HG03095 (cell line): ENCODE results near the gene SEZ6L.

Source experiments
- ATAC-seq: cut with Tn5 transposase; IDR thresholded peaks from one replicate; pipeline ENCODE4 v1.9.1; 2021; ENCODE audit warnings: moderate library complexity; ENCODE audit not compliant: unreplicated experiment

The SEZ6L gene

DNA sequence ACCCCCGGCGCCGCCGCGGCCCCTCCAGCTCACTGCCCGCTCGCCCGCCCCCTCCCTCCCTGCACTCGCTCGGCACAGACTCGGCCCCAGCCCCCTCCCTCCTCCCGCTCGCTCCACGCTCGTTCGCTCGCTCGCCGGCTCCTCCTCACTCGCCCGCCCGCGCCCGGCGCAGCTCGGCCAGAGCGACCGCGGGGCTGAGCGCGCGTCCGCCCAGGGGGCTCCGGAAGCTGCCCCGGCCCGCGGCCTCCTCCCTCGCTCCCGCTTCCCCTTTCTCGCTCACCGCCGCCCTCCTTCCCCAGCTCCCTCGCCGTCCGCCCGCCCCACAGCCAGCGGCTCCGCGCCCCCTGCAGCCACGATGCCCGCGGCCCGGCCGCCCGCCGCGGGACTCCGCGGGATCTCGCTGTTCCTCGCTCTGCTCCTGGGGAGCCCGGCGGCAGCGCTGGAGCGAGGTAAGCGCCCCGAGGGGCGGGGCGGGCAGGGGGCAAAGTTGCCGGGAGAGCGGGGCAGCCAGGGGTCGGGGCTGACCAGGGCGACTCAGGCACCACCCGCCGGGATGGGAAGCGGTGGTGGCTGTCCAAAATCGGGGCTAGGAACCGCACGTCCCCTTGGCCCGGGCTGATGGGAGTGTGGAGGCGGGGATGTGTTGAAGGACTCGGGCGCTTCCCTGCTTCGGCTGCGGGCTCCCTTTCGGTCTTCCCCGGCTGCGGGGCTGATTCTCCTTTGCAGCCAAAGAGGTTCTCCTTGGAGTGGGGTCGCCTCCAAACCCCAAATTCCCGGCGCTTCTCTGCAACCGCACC lies at the start of gene SEZ6L:
SEZ6L (plus strand) TSS at position 148 of the 797 bp plus-strand sequence; CDS start at position 356, 208 bp downstream.
- no peak for ATAC-seq

DNA sequence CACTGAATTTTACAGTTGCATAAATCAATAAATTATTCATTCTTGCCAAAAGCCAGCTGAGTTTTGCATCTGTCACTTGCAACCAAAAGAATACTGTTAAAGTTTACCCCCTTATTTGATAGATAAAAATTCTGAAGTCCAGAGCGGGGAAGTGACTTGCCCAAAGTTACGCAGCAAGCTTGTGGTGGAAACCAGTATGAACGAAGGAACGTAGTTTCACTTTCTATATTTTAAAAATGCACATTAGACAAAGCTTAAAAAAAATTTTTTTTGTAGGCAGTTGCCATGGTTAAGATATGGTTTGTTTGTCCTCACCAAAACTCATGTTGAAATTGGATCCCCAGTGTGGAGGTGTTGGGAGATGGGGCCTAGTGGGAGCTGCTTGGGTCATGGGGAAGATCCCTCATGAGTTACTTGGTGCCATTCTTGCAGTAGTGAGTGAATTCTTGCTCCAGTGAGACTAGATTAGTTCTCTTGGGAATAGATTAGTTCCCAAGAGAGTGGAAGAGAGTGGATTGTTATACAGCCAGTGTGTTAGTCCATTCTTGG lies 46.3 kb upstream of the SEZ6L start:
- ATAC-seq: no peak

DNA sequence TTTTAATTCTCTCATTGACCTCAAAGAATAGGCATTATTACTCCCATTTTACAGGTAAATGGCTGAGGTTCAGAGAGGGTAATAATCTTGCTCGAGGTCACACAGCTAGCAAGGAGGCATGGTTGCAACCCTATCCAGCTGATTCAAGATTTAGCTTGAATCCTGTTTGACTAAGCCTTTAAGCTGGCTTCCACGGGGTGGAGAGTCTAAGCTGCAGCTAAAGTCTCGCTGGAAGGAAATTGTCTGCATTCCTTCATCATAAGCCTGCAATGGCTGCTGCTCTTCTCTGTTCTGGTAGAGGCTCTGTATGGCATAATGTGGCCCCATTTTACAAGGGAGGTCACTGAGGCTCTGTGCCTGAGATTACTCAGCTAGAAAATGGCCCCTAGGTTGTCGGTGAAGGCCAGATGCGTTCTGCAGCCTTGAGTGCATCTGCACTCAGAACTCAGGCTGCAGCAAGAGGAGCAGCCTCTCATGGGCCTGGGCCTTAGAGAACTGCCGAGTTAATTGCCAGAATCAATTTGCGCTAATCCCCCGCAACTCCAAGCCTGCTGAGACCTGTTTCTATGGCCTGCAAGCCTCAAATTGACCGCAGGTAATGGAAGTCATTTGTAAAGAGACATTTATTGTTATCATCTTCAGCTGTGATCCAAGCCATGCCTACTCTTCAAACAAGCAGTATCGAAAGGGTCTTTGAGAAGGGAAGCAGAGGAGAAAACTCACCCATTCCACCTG lies 44.1 kb upstream of the SEZ6L start:
- no peak for ATAC-seq

DNA sequence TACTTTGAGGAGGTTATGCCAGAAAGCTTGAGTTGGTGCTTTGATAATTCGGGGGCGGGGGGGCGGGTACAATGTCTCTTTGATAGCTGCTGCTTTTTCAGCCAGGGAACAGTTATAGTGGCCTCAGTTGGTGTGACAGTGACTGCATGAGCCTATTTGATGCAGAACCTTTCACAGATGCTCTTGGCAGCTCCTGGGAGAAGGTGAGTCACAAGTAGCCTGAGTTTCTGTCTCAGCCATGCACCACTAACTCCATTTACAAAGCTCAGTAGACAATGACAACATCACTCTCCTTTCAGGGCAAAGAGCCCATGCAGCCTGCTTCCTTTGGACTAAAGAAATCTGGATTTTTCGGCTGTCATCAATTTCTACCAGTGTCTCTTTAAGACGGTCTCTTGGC lies 42.1 kb upstream of the SEZ6L start:
- no peak for ATAC-seq

DNA sequence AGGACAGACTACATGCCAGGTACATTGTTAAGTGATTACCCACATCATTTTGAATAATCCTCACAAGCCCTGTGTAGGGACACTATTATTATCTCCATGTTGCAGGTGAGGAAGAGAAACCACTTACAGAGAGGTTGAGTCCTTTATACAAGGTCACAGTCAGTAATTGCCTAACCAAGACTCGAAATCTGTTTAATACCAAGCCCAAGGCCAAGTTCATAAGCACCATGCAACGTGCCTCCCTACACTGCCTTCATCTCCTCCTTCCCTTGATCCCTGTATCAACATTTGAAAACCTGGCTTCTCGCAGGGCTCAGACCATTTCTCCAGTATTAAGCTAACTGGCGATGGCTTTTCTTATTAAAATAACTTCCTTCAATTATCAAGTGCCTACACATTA lies 41.7 kb upstream of the SEZ6L start:
- ATAC-seq: no peak

DNA sequence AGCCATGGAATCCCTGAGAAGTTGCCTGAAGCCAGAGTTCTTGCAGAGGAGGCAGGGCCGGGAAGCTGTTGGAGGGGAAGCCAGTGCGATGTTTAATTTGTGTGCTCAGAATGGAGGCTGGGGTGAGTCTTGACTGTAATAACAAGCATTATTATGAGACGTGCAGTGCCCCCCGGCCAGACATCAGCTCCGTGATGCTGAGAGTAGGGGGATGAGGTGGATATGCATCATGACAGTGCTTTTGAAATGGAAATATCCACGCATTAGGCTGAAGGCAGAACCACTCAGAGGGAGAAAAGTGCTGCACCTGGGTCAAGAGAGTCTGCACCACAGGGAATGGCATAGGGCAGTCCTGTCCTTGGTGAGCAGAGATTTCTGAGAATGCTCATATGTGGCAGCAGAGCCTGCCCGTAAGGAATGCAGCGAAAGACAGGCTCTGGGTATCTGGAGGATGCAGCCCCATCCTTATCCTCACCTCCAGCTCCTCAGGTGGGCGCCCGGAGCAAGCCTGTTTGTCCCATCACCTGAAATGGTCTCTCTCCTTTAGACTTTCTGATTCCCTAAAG lies 37.6 kb upstream of the SEZ6L start:
- ATAC-seq: no peak

DNA sequence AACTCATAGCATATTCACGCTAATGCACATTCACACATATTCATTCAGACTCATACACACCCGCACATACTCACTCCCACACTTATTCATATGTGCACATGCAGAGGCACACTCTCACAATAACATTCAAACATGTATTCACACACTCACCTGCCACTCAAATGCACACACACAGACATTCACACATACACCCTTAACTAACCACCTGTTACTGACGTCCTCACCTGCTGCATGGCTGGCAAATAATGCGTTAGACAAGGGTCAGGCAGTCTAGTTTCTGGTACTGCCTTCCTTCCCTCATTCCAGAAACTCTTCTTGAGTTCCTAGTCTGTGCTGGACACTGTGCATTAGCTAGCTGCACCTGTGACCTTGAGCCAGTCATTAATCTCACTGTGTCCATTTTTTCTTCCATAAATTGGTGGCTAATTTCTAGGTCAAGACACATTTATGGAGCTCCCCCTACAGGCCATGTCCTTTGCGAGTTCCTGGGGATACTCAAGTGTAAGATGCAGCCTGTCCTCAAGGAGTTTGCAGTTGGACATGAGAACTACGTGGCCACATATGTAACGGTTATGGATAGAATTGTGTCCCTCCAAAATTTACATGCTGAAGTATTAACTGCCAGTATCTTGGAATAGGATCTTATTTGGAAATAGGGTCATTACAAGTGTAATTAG lies 34.5 kb upstream of the SEZ6L start:
- no peak for ATAC-seq

DNA sequence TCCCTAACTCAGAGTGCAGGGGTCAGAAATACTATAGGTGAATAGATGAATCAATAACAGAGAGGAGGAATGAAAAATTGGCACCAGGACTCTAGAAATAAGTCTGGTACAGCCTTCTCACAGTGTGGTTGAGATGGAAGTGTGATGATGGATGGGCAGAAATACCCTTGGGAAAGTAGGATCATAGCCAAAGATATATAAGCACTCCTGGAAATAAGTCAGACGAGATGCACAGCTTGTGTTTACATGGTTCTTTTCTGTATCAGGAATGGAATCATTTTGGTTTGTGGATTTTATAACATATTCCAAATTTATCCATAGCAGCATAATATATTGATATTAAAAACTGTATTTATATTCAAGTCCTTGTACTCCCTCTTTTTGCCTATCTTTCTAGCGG lies 33.5 kb upstream of the SEZ6L start:
- no peak for ATAC-seq

DNA sequence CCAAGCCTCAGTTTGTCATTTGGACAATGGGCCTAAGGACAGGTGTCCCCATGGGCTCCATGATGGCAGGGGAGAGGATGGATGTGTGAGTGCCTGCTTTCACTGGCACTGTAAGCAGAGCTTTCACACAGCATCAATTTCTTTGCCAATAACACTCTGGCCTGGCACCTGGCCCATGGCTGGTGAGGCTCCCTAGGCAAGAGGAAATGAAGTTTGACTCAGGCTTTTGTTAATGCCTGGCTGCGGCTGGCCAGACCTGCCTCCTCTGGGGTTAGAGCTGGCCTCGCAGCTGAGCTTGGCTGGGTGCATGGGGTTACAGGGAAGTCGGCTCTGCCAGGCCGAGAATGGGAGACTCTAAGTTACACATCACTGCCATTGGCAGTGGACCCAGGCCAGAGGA lies 30.0 kb upstream of the SEZ6L start:
- no peak for ATAC-seq

DNA sequence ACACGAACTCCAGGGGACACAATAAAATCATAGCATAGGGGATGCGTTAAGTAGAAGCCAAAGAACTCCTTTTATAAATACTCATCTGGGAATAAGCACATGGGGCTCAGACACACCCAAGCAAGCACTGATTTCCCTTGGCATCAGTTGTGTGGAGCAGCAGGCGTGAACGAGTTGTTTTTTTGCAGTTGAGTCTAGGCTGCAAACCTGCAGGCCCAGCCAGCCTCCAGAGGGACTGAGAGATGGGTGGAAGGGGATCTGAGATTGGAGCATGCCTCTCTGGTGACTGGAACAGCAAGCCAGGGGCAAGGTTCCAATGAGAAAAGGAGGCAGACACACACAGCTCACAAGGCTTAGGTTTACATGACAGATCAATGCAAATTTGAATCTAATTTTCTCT lies 27.4 kb upstream of the SEZ6L start:
- no peak for ATAC-seq

DNA sequence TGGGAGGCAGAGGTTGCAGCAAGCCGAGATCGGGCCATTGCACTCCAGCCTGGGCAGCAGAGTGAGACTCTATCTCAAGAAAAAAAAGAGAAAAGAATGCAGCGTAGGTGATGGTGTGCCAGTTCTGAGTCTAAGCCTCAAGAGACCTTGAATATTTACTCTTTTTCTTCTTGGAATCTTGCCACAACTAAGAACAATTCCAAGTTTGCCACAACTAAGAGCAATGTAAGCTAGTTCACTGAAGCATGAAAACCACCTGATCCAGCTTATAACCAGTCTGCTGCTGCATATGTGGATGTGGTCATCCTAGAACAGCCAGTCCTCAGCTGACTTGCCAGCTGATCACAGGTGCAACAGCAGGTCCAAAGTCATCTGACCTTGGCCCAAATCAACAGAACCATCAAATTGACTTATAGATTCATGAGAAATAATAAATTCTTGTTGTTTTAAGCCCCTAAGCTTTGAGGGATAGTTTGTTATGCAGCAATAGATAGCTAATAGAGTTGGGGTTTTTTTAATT lies 25.4 kb upstream of the SEZ6L start:
- ATAC-seq: no peak

DNA sequence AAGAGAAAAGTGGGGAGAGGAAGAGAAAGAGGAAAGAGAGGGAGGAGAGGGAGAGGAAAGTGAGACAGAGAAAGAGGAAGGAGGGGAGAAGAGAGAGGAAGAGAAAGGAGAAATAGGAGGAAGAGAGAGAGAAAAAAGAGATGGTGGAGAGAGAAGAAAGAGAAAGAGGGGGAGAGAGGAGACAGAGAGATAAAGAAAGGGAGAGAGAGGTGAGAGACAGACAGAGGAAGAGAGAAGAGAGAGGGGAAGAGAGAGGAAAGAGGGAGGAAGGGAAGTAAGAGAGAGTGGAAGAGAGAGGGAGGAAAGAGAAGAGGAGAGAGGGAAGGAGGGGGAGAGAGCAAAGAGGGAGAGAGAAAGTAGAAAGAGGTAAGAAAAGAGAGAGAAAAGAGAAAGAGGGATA lies 9.4 kb upstream of the SEZ6L start:
- no peak for ATAC-seq

DNA sequence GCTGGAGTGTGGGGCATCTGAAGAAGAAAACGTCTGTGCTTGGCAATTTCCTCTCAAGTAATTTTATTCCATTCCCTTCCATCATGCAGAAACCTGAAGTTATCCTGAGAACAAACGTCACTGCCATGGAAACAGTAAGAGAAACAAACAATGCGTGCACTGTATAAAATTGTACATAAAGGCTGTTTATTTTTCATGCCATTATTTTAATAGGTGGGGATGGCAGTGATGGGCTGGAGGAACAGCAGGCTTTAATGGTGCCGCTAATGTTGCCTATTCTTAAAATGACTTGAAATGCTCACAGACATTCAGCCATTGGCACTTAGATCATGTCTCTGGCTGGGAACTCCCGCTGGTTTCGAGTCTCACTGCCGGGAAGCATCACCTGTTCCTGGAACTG lies 7.5 kb upstream of the SEZ6L start:
- ATAC-seq: no peak

DNA sequence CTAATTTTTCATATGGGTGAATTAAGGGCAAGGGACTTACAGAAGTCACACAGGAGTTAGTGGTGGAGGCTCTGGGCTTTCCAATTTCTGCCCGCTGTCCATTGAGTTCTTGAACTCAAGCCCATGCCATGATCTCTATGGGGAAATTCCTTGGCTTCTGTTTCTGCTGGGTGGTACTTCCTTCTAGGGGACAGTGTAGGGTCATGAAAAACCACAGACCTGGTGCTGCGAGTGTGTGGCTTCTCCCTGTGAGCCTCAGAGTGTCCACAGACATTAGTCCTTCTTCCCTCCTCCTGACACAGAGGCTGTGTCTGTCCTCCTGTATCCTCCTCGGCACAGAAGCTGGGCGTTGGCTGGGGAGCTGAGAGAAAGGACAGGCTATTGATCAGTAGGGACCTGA lies 6.3 kb upstream of the SEZ6L start:
- no peak for ATAC-seq

DNA sequence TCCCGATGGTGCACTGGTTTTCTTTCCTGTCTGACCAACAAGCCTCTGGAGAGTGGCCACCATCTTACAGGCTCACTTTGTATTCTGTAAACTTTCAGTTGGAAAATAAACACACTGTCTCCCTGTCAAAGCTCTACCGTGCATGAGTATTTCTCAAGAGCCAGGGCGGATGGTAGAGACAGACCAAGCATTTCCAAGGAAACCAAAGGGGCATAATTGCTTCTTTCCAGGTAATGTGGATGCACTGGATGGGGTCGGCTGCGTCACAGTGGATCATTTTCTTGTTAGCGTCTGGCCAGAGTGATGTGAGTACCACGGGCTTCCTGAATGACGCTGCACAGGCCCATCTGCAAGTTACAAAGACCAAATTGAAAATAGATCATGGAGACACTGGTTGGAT lies 5.1 kb upstream of the SEZ6L start:
- ATAC-seq: no peak

DNA sequence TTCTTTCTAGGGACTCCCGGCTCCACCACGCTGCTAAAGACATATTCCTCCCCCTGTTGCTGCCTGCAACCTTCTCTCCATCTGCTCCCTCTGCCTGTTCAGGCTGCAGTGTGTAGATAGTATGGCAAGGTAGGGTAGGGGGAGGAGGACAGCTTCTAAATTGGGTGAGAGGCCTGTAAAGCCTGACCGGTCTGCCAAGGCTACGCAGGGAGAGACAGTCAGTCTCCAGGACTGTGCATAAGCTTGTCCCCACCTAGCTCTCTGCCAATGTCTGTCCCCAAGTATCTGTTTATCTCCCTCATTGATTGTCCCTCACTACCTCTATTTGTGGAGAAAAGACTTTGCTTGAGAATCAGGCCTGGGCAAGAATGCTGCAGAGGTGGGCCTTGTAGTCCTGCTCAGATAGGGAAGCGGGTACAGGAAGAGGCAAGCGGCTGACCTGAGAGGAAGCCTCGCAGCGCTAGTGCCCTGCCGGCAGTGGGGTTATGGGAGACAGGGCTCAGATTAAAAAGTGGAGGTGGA lies 871 bp upstream of the SEZ6L start:
- no peak for ATAC-seq

DNA sequence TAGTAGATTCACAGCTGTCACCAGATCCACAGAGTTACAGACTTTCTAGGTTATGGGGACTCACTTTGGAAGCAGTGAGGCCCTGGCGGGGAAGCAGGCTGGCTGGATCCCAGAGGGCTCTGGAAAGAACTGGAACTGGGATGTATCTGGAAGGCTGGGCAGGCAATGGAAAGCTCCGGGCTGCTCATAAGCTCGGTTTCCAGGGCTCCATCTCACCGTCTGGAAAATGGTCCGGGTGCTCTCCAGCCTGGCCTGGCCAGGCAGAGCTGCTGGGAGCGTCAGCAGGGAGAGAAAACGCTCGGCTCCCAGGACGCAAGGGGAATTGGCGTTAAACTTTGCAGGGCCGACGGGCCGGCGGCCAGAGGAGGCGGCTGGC lies 335 bp upstream of the SEZ6L start:
- no peak for ATAC-seq

DNA sequence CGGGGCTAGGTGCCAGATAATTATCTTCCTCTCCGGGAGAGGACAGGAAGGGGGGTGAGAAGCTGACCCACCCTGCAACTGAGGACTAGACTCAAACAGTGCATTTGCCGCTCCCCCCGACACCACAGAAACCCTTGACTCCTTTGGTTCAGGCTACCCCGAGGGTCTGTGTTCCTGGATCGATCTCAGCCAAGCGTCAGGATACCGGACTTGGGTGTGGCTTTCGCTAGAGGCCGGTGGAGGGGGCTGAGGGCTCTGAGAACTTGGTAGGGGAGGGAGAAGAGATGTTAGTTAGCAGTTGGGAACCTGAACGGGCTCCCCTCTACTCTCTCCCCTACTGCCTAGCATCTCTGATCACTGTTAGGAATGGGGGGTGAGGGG lies 840 bp downstream of the SEZ6L start:
- no peak for ATAC-seq

DNA sequence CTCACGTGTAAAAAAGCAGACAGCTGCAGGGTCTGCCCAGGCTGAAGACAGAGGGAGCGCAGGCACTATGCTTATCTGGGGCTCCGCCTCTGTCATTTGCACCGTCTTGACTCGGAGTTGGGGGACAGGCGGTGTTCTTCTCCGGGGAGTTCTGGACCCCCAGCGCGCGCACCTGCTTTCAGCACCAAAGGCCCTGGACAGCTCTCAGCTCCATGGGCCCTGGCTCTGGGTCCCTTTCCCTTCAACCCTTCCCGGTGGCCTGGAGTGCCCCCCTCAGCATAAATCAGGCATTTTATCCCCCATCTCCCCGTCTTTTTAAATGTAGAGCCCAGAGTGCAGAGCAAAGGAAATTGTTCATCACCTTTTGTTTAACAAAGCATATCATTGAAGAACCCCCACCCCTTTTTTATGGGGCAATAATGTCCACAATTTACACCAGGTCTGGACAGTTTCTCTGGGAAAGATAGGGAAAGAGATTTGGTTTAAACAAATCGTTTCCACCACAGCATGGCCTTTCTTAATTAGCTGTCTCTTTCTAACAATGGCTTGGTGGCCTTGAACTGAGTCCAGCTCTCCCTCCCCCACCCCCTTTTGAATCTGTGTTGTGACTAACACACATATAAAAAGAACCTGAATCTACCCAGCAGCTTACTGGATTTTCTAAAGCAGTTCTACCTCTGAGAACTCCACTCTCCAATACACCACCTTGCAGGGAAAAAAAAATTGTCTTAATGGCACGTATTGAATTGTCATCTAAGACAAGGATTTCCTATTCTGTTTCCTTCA lies 1.7 kb downstream of the SEZ6L start:
- ATAC-seq: no peak

DNA sequence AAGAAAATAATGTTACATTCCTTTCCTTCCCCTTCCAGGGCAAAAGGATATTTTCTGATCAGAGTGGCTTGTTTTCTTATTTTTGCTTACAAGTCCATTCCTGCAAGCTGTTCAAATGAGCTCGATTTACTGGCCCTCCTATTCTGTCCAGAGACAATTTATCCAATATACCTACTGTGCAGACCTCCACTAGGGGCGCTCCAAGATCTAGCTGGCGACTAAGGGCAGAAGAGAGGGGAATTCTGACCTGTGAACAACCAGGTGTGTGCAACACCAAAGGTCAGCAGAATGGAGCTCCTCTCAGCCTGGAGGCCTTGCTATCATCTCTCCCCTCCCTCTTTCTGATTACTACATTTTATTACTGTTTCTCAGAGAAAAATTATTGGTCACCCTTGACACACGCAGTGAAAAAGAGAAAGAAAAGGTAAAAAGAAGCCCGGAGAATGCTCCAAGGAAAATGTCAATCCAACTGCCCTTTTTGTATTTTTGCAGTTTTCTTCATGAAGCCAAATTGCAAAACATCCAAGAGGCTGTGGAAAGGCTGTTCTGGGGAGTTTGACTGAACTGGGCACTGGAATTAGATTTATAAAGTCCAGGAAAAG lies 3.2 kb downstream of the SEZ6L start:
- ATAC-seq: no peak
